Measurements from ENCODE around the gene SERPINA12. TPM values are rescaled to one million over a fixed set of nuclear protein-coding genes. Genes with fewer than 3 reads are reported as not detected.

SERPINA12 gene
- total RNA-seq, 4 donors from 2014 or later: not detected

GRCh38 chr14:94461526-94462218, 47.6 kb downstream of the SERPINA12 start:
- TF ChIP-seq CTCF (IDR thresholded peaks at IDR 0.05; ENCODE audit: low read depth): no peak

- no peak for TF ChIP-seq CTCF (IDR thresholded peaks at IDR 0.05; ENCODE audit: low read depth)
Observed at GRCh38 chr14:94460631-94461416, 48.4 kb downstream of the SERPINA12 start.

- TF ChIP-seq CTCF (IDR thresholded peaks at IDR 0.05; ENCODE audit: low read depth): no peak
Observed at GRCh38 chr14:94458558-94459205, 50.6 kb downstream of the SERPINA12 start.

DNA sequence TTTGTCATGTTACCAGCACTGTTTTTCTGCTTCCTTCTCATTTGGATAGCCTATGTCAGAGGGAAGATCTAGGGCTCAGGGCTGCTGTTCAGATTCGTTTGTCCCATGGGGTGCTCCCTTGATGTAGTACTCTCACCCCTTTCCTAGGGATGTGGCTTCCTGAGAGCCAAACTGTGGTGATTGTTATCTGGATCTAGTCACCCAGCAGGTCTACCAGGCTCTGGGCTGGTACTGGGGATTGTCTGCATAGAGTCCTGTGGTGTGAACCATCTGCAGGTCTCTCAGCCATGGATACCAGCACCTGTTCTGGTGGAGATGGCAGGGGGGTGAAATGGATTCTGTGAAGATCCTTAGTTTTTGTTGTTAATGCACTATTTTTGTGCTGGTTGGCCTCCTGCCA, 51.2 kb downstream of the SERPINA12 start:
- TF ChIP-seq CTCF (IDR thresholded peaks at IDR 0.05; ENCODE audit: low read depth): no peak

DNA sequence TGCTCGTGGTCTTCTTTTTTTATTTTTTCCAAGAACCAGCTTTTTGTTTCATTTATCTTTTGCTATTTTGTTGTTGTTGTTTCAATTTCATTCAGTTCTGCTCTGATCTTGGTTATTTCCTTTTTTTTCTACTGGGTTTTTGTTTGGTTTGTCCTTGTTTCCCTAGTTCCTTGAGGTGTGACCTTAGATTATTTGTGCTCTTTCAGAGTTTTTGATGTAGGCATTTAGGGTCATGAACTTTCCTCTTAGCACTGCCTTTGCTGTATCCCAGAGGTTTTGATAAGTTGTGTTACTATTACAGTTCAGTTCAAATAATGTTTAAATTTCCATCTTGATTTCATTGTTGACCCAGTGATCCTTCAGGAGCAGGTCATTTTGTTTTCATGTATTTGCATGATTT, 53.3 kb downstream of the SERPINA12 start:
- TF ChIP-seq CTCF (IDR thresholded peaks at IDR 0.05; ENCODE audit: low read depth): no peak

DNA sequence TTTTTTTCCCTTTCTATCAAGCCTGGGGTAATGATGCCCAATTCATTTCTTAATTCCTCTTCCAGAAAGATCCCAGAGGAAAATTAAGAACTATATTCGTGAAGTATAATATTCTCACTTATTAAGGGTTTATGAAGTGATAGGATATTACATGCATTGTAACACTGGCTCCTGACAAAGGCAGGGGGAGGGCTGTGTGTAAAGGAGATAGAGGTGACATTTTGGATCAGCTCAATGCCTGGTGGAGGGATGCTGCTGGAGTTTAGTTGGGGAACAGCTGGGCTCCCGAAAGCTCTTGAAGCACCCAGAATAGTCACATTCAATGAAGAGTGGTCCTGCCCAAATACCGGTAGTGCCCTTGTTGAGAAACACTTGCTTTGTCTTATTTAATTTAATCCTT, 57.4 kb downstream of the SERPINA12 start:
- TF ChIP-seq CTCF (IDR thresholded peaks at IDR 0.05; ENCODE audit: low read depth): no peak

All from subcutaneous adipose tissue (tissue), 4 donors.